Astrocyte of the cerebellum (primary cell): Measurements from ENCODE around the gene ZFPM1.
"Not testable (repeated sequence)": the region's sequence is repeated elsewhere in the genome, so short reads cannot be mapped to it uniquely, and the experiment has no call there.

Experiments
- DNase-seq: peaks from one replicate; pipeline ENCODE4 v3.0.0-alpha.2; 2011; ENCODE audit warnings: low read depth
- H3K4me3 ChIP-seq: 2 replicates; pipeline ENCODE4 v1.5.1; 2011; ENCODE audit warnings: mild to moderate bottlenecking, low read depth, low read length, moderate library complexity
- in situ Hi-C: cut with HindIII; loops from 2 replicates; pipeline ENCODE4 v1.10.0; 2017; ENCODE audit warnings: low sequenced_read_pairs
- TF ChIP-seq, protein P1 (sequence below): IDR thresholded peaks from 2 replicates; pipeline ENCODE4 v1.5.1; 2012; ENCODE audit warnings: low read length, low read depth, moderate library complexity, mild to moderate bottlenecking; ENCODE audit errors: missing control alignments

The ZFPM1 gene

DNA sequence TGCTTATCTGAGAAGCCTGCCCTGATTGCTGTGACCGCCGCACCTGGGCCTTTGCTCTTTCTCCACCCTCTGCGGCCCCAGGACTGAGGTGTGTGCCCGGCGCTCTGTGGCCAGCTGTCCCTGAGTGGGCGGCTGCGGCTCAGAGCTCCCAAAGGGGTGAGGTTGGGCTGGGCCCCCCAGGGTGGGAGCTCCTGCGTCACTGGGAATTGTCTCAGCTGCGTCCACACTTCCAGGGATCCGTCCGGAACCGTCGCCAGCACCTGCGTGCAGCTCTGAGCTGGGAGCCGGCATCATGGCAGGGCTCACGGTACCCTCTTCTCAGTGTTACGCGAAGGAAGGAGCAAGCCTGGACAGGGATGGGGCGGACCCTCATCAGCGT lies 46.0 kb upstream of the ZFPM1 start:
- H3K4me3 ChIP-seq = no peak overlapping the region
- in situ Hi-C loops = loop anchor here (5.0 kb wide), 1 partner anchor 45 kb away; no protein-coding TSS in a partner anchor
- no peak for DNase-seq
- TF ChIP-seq, protein P1, sequence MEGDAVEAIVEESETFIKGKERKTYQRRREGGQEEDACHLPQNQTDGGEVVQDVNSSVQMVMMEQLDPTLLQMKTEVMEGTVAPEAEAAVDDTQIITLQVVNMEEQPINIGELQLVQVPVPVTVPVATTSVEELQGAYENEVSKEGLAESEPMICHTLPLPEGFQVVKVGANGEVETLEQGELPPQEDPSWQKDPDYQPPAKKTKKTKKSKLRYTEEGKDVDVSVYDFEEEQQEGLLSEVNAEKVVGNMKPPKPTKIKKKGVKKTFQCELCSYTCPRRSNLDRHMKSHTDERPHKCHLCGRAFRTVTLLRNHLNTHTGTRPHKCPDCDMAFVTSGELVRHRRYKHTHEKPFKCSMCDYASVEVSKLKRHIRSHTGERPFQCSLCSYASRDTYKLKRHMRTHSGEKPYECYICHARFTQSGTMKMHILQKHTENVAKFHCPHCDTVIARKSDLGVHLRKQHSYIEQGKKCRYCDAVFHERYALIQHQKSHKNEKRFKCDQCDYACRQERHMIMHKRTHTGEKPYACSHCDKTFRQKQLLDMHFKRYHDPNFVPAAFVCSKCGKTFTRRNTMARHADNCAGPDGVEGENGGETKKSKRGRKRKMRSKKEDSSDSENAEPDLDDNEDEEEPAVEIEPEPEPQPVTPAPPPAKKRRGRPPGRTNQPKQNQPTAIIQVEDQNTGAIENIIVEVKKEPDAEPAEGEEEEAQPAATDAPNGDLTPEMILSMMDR = no peak

DNA sequence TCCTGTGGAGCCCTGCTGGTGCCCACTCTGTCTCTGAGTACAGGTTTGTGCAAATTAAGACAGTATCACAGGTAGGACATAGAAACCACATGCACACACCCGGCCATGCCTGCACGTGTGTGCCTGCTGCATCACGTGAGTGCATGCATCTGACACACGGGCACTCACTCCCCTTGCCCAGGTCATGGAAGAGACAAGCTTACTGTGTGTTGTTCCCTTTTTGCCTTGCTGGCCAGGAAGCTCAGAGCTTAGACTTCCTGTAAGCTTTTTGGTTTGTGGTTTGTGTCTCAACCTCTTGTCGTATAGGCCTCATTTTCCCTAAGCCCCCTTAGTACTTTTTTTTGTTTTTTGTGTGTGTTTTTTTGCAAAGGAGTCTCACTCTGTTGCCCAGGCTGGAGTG lies 45.3 kb upstream of the ZFPM1 start:
- DNase-seq = no peak
- H3K4me3 ChIP-seq = no peak overlapping the region
- in situ Hi-C loops = loop anchor here (5.0 kb wide), 1 partner anchor 46 kb away; no protein-coding TSS in a partner anchor
- TF ChIP-seq, protein P1 = no peak

DNA sequence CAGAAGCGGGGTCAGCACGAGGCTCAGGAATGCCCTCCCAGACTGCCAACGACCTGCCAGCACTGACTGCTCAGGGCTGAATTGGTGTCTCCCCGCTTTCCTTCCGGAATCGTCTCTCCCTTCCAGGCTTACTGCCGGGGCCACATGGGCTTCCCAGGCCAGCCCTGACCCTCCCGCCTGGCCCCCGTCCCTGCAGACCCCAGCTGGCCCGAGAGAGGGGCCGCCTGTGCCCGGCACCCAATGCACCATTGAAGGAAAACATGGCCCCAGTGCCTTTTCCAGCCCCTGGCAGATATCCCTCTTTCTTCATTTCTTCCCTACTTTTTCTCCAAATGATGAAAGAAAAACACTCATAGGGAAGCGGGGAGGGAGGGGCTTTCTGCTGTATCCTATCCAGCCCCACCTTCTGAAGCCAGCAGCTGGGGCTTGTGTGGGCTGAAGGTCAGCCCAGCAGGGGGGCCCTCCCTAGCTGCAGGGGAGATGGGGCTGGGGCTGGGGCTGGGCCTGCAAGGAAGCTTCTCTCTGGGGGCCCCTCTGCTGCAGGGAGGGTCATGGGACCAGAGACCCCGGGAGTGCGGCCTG lies 44.4 kb upstream of the ZFPM1 start:
- in situ Hi-C loops = loop anchor here (5.0 kb wide), 1 partner anchor 46 kb away; no protein-coding TSS in a partner anchor
- TF ChIP-seq, protein P1 = no peak
- DNase-seq = no peak
- H3K4me3 ChIP-seq = no peak overlapping the region

DNA sequence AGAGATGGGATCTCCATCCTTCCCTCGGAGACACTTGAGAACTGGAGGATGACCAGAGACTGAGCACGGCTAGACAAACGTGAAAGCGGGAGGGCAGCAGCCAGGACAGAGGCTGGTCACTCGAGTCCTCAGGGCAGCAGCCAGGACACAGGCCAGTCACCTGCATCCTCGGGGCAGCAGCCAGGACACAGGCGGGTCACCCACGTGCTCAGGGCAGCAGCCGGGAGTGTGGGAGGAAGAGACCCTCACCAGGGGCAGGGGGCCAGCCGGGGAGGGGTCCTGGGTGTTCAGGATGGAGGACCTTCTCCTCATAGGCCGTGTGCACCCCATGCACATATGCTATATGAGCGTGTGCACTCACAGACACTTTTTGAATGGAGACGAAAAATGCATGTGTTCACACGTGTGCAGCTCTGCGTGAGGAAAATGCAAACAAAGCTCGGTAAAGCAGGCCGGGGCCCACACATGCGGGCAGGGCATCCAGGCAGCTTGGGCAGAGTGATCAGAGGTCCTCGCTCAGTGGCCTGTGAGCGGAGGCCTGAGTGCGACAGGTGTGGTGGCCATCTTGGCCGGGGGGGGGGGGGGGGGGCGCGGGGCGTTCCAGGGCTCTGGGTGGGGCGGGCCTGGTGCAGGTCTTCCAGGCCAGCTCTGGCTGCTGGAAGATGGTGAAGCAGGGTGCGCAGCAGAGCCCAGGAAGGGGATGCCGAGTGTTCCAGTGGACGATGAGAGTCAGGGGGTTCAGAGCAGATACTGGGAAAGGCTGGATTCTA lies 43.6 kb upstream of the ZFPM1 start:
- in situ Hi-C loops = loop anchor here (5.0 kb wide), 1 partner anchor 47 kb away; no protein-coding TSS in a partner anchor
- no peak overlapping the region for H3K4me3 ChIP-seq
- TF ChIP-seq, protein P1 = no peak
- no peak for DNase-seq

DNA sequence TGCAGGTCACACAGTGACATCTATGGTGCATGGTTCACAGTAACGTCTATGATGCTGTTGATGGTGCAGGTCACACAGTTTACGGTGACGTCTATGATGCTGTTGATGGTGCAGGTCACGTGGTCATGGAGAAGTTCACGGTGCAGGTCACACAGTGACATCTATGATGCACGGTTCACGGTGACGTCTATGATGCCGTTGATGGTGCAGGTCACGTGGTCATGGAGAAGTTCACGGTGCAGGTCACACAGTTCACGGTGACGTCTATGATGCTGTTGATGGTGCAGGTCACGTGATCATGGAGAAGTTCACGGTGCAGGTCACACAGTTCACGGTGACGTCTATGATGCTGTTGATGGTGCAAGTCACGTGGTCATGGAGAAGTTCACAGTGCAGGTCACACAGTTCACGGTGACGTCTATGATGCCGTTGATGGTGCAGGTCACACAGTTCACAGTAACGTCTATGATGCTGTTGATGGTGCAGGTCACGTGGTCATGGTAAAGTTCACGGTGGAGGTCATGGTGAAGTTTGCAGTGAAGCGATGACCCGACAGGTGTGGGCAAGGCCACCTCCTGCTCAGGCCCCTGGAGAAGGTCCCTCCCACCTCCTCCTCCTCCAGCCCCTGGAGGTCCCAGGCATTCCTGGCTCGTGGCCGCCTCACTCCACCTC lies 42.6 kb upstream of the ZFPM1 start:
- H3K4me3 ChIP-seq, in situ Hi-C loops, DNase-seq: not testable (repeated sequence)

DNA sequence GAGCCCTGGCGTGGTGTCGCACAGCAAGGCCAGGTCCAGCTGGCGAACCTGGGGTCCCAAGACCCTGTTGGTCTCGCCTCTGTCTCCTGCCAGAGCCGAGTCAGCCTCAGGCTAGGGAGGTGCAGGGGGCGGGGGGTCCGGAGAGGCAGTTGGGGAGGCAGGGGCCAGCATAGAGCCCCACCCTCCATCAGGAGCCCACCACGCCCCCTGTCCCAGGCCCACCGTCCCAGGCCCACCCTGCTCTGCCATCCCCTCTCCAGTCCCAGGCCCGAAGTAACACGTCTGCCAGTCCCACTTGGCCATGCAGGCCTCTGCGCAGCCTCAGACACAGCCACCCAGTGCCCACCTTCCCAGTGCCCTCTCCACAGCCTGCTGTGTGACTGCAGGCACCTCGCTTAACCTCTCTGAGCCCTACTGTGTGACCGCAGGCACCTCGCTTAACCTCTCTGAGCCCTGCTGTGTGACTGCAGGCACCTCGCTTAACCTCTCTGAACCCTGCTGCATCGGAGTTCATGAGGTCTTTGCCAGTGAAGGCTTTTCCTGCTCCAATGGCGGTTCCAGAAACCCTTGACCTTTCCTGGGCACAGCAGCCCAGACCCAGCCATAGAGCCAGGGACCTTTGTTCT lies 41.0 kb upstream of the ZFPM1 start:
- in situ Hi-C loops = no loop called here
- TF ChIP-seq, protein P1 = no peak
- no peak for DNase-seq
- no peak overlapping the region for H3K4me3 ChIP-seq
